ENCODE data around the gene MREG. TPM values are rescaled to one million over a fixed set of nuclear protein-coding genes. Genes with fewer than 3 reads are reported as not detected.

Gene MREG
- total and polyA plus RNA-seq, 2 donors, result 0.89 to 3.4 TPM

- 97% methylated on average over 3 of the region's 3 CpGs for WGBS
- Histone ChIP-seq H3K4me3 (ENCODE audit: low read depth, low read length) (no peak overlapping the region), H3K36me3 (ENCODE audit: insufficient read depth) (no peaks in the 10 kb centered on the region), H3K4me1 (ENCODE audit: insufficient read depth) (no peaks in the 10 kb centered on the region), H3K27ac (ENCODE audit: low read depth) (no peak overlapping the region)
- no peak for DNase-seq (ENCODE audit: extremely low spot score)
These were observed 20.1 kb upstream of the MREG start for GRCh38 chr2:216033403-216033802.

- no peak overlapping the region for H3K27ac ChIP-seq (ENCODE audit: low read depth)
- WGBS, result 88% methylated on average over 1 of the region's 1 CpG
- no peak for DNase-seq (ENCODE audit: extremely low spot score)
- no peak overlapping the region for H3K4me3 ChIP-seq (ENCODE audit: low read depth, low read length)
- H3K4me1 ChIP-seq (ENCODE audit: insufficient read depth), result no peaks in the 10 kb centered on the region
- H3K36me3 ChIP-seq (ENCODE audit: insufficient read depth), result no peaks in the 10 kb centered on the region
These were observed 18.8 kb upstream of the MREG start for GRCh38 chr2:216031960-216032689.

DNA sequence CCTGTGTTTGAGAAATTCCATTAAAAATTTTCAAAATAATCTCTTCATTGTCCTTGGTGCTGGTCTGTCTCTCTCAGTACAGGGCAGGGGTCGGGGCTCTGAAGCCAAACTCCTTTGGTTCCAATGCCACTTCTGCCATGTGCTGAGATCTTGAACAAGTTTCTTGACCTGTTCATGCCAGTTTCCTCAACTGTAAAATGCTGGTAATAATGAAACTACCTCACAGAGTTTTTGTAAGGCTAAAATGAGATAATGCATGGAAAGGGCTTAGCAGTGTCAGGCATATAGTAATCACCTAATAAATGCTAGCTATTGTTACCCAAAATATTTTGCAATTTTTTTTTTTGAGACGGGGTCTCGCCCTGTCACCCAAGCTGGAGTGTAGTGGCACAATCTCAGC, 16.9 kb upstream of the MREG start:
- Histone ChIP-seq H3K4me3 (ENCODE audit: low read depth, low read length) (no peak overlapping the region), H3K4me1 (ENCODE audit: insufficient read depth) (no peaks in the 10 kb centered on the region), H3K36me3 (ENCODE audit: insufficient read depth) (no peaks in the 10 kb centered on the region), H3K27ac (ENCODE audit: low read depth) (no peak overlapping the region)
- DNase-seq (ENCODE audit: extremely low spot score), result no peak
- WGBS, result 94% methylated on average over 3 of the region's 3 CpGs

DNA sequence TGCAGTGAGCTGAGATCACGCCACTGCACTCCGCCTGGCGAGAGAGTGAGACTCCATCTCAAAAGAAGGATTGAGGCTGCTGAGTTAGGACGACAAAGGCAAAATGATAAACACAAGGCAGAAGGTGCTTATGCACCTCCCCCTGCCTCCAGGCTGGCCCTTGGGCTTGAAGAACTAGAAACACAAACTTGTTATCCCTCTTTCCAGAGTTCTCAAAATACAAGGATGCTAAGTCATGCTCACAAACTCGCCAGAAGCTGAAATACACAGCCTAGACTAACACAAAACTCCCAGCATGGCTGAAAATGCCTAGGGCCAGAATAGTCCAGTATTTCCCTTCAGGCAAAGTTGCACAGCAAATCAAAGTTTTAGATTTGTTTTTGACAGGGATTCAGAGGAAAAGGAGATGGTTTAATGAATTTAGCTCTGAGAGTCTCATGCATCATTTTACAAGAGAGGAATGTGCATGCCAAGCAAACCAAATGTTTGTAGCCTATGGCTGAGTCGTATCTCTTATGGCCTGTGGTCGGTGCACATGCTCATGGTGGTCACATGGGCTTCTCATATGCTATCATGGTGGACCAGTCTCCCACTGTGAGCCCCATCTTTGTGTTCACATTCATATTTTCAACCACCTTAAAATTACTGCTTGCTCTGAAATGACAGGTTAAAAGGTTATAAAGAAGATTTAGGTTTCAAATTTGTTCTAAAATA, 16.2 kb upstream of the MREG start:
- H3K4me3 ChIP-seq (ENCODE audit: low read depth, low read length), result no peak overlapping the region

GRCh38 chr2:216024779-216025336, 11.5 kb upstream of the MREG start:
- Histone ChIP-seq H3K36me3 (ENCODE audit: insufficient read depth) (no peaks in the 10 kb centered on the region), H3K4me3 (ENCODE audit: low read depth, low read length) (no peak overlapping the region), H3K27ac (ENCODE audit: low read depth) (no peak overlapping the region), H3K4me1 (ENCODE audit: insufficient read depth) (no peaks in the 10 kb centered on the region)
- WGBS, result 88% methylated on average over 7 of the region's 7 CpGs
- DNase-seq (ENCODE audit: extremely low spot score), result no peak

More for the DNA sequence above, 16.2 kb upstream of the MREG start:
- Histone ChIP-seq H3K4me1 (ENCODE audit: insufficient read depth) (no peaks in the 10 kb centered on the region), H3K27ac (ENCODE audit: low read depth) (no peak overlapping the region), H3K36me3 (ENCODE audit: insufficient read depth) (no peaks in the 10 kb centered on the region)
- 89% methylated on average over 7 of the region's 7 CpGs for WGBS
- DNase-seq (ENCODE audit: extremely low spot score), result no peak

GRCh38 chr2:216023055-216023648, 9.8 kb upstream of the MREG start:
- no peak overlapping the region for H3K4me3 ChIP-seq (ENCODE audit: low read depth, low read length)
- no peak for DNase-seq (ENCODE audit: extremely low spot score)
- no peak overlapping the region for H3K27ac ChIP-seq (ENCODE audit: low read depth)
- WGBS, result 33% methylated on average over 3 of the region's 3 CpGs
- H3K4me1 ChIP-seq (ENCODE audit: insufficient read depth), result no peaks in the 10 kb centered on the region
- no peaks in the 10 kb centered on the region for H3K36me3 ChIP-seq (ENCODE audit: insufficient read depth)

DNA sequence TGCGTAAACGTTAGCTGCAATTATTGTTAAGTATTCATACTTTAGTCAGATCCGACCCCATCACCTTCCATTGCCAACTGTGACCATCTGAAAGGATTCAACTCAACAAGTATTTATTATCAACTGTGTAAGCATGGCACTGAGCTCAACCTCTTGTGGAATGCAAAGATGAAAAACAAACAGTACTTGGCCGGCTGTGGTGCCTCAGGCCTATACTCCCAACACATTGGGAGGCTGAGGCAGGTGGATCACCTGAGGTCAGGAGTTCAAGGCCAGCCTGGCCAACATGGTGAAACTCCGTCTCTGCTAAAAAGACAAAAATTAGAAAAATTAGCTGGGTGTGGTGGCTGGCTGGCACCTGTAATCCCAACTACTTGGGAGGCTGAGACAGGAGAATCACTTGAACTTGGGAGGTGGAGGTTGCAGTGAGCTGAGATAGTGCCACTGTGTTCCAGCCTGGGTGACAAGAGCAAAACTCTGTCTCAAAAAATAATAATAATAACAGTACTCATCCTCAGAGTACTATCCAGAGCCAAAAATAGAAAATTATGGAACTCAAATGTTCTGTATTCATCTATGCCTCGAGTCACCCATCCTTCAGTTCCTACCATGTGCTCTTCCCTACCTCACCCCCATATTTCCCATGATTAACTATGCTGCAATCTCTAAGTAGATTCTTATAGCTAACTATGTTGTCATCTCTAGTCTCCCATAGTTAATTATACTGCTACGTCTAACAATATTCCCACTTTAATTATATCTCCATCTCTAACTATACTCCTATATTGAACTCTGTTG, 8.6 kb upstream of the MREG start:
- H3K36me3 ChIP-seq (ENCODE audit: insufficient read depth), result no peaks in the 10 kb centered on the region
- 84% methylated on average over 7 of the region's 7 CpGs for WGBS
- H3K4me1 ChIP-seq (ENCODE audit: insufficient read depth), result no peaks in the 10 kb centered on the region
- no peak overlapping the region for H3K27ac ChIP-seq (ENCODE audit: low read depth)
- DNase-seq (ENCODE audit: extremely low spot score), result no peak
- no peak overlapping the region for H3K4me3 ChIP-seq (ENCODE audit: low read depth, low read length)

DNA sequence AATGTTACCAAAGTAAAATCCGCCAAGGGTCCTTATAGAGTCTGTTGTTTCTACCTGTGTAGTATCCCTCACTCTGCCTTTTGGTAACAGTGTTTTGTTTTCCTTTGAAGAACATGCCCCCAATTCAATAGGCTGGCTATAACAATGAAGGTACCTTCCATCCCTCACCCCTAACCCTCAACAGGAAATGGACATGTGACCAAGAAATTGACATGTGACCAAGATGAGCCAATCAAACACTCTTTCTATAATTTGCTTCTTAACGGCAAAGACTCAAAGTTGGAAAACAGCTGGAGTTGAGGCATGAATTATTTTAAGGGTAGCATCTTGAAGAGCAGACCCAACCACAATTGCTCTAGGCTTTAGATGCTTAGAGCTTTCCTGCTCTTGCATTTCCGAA, 5.4 kb upstream of the MREG start:
- WGBS, result 91% methylated on average over 3 of the region's 3 CpGs
- peaks cover 2% of the 10 kb centered on the region for H3K4me1 ChIP-seq (ENCODE audit: insufficient read depth)
- H3K4me3 ChIP-seq (ENCODE audit: low read depth, low read length), result no peak overlapping the region
- DNase-seq (ENCODE audit: extremely low spot score), result no peak
- no peak overlapping the region for H3K27ac ChIP-seq (ENCODE audit: low read depth)
- H3K36me3 ChIP-seq (ENCODE audit: insufficient read depth), result no peaks in the 10 kb centered on the region

DNA sequence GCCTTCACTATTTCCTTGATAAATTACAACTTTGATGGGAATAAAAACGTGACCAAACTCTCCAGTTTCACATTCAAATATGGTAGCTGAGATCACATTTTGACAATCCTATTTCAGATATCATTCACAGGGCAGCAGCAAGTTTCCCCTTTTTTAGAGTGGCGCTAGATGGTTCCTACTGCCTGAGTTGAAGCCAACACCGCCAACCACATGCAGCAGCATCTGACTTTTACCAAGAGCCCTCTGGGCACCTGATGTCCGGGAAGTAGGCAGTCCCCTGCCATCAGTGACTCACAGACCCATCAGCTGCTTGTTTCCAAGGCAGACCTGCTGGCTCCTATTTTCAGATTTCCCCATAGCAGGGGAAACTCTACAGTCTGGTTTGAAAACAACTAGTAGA, 4.0 kb upstream of the MREG start:
- Histone ChIP-seq H3K4me1 (ENCODE audit: insufficient read depth) (peaks cover 2% of the 10 kb centered on the region), H3K4me3 (ENCODE audit: low read depth, low read length) (no peak overlapping the region), H3K27ac (ENCODE audit: low read depth) (no peak overlapping the region), H3K36me3 (ENCODE audit: insufficient read depth) (no peaks in the 10 kb centered on the region)
- 88% methylated on average over 4 of the region's 4 CpGs for WGBS
- no peak for DNase-seq (ENCODE audit: extremely low spot score)

DNA sequence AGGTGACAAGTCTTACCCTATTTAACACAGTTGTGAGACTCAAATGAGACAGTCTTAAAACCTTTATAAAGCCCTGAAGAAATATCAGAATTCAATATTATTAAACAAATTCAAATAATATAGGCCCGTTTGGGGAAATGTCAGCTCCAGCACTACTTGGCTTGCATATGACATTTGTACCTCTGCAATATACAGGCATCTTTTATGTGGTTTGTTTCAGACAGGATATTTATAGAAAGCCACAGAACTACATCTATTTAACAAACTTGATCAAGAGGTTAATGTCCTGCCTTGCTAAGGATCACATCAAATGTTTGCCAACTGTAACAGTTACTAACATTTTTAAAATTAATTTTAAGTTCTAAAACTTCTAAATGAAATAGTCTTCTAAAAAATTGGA, 3.2 kb upstream of the MREG start:
- no peak overlapping the region for H3K4me3 ChIP-seq (ENCODE audit: low read depth, low read length)
- no peak overlapping the region for H3K27ac ChIP-seq (ENCODE audit: low read depth)
- 61% methylated on average over 1 of the region's 1 CpG for WGBS
- no peaks in the 10 kb centered on the region for H3K36me3 ChIP-seq (ENCODE audit: insufficient read depth)
- DNase-seq (ENCODE audit: extremely low spot score), result no peak
- peaks cover 2% of the 10 kb centered on the region for H3K4me1 ChIP-seq (ENCODE audit: insufficient read depth)

- H3K27ac ChIP-seq (ENCODE audit: low read depth), result no peak overlapping the region
- DNase-seq (ENCODE audit: extremely low spot score), result no peak
These were observed 2.5 kb upstream of the MREG start for GRCh38 chr2:216015722-216016464.

DNA sequence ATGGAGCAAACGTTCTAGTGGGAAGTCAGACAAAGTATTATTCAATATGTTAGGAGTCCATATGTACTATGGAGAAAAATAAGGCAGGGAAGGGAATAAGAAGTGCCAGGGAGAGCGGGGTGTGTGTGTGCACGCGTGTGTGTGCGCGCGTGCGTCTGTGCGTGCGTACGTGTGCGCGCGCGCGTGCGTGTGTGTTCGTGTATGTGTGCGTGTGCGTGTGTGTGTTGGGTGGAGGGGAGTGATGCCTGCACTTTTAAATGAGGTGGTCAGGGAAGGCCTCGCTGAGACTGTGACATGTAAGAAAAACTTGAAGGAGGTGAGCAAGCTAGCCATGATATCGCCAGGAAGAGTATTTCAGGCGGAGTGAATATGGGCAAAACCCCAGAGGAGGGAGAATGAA, 1.6 kb upstream of the MREG start:
- H3K4me1 ChIP-seq (ENCODE audit: insufficient read depth), result peaks cover 2% of the 10 kb centered on the region
- WGBS, result 94% methylated on average over 23 of the region's 23 CpGs
- no peak overlapping the region for H3K27ac ChIP-seq (ENCODE audit: low read depth)
- no peak for DNase-seq (ENCODE audit: extremely low spot score)
- no peaks in the 10 kb centered on the region for H3K36me3 ChIP-seq (ENCODE audit: insufficient read depth)
- no peak overlapping the region for H3K4me3 ChIP-seq (ENCODE audit: low read depth, low read length)

More at GRCh38 chr2:216015722-216016464, 2.5 kb upstream of the MREG start:
- Histone ChIP-seq H3K4me3 (ENCODE audit: low read depth, low read length) (no peak overlapping the region), H3K4me1 (ENCODE audit: insufficient read depth) (peaks cover 2% of the 10 kb centered on the region), H3K36me3 (ENCODE audit: insufficient read depth) (no peaks in the 10 kb centered on the region)
- 81% methylated on average over 5 of the region's 5 CpGs for WGBS

- WGBS, result 86% methylated on average over 8 of the region's 8 CpGs
- no peak overlapping the region for H3K4me3 ChIP-seq (ENCODE audit: low read depth, low read length)
- peaks cover 2% of the 10 kb centered on the region for H3K4me1 ChIP-seq (ENCODE audit: insufficient read depth)
- H3K27ac ChIP-seq (ENCODE audit: low read depth), result no peak overlapping the region
- no peak for DNase-seq (ENCODE audit: extremely low spot score)
- no peaks in the 10 kb centered on the region for H3K36me3 ChIP-seq (ENCODE audit: insufficient read depth)
These were observed 655 bp upstream of the MREG start for GRCh38 chr2:216014006-216014405.

All from urinary bladder (tissue), 4 donors.